Effector memory CD4-positive, alpha-beta T cell (primary cell): Measurements from ENCODE around the gene OR52R1.

Experiments used
- DNase-seq, 3 donors: peaks; one replicate each; pipeline ENCODE4 v3.0.0-alpha.2; 2020
- H3K27ac ChIP-seq: 2 replicates; pipeline ENCODE4 v1.7.0; 2013; ENCODE audit warnings: mild to moderate bottlenecking, low read length, moderate library complexity; ENCODE audit not compliant: insufficient read depth, poor library complexity, severe bottlenecking
- H3K27me3 ChIP-seq: replicated peaks from 2 replicates; pipeline ENCODE4 v1.7.0; 2013; ENCODE audit warnings: mild to moderate bottlenecking, low read length; ENCODE audit not compliant: insufficient read depth, control insufficient read depth, poor library complexity, severe bottlenecking
- H3K36me3 ChIP-seq: 2 replicates; pipeline ENCODE4 v1.7.0; 2013; ENCODE audit warnings: mild to moderate bottlenecking, low read length, moderate library complexity; ENCODE audit not compliant: control insufficient read depth, insufficient read depth
- H3K4me1 ChIP-seq: 2 replicates; pipeline ENCODE4 v1.7.0; 2013; ENCODE audit warnings: low read length, mild to moderate bottlenecking; ENCODE audit not compliant: control insufficient read depth, insufficient read depth, poor library complexity, severe bottlenecking
- H3K4me3 ChIP-seq: 2 replicates; pipeline ENCODE4 v1.7.0; 2013; ENCODE audit warnings: low read length, low read depth, mild to moderate bottlenecking; ENCODE audit not compliant: insufficient read depth, poor library complexity, severe bottlenecking
- H3K9me3 ChIP-seq: 2 replicates; pipeline ENCODE4 v1.7.0; 2013; ENCODE audit warnings: mild to moderate bottlenecking, low read length, moderate library complexity; ENCODE audit not compliant: control insufficient read depth
- total RNA-seq, 3 donors: gene quantifications; one replicate each; lab custom pipeline; 2026; lab: John Stamatoyannopoulos, UW

Gene OR52R1
- total RNA-seq, result 0 reads per million in 3 donors

DNA sequence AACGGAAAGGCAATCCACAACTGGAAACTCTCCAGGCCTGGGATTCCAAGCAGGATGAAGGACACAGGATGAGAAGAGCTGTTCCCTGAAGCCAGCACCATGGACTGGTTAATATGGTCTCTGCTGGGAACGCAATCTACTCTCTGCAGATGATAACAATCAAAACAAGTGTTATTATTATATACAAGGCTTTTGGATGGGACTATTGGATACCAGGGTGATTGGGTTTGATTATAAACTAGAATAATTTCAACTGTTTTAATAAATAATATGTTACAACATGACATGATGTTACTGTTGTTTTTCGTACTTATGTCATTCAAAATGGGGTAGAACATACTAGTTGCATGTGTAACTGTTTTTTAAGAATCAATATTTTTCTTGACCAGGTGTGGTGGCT, at the start of gene OR52R1:
Gene OR52R1 (minus strand): TSS at position 101 of the 400 bp plus-strand sequence. CDS start 0 bp downstream, at position 101.
- Histone ChIP-seq H3K4me1 (no peaks in the 10 kb centered on the region), H3K27me3 (no peaks in the 10 kb centered on the region), H3K9me3 (no peaks in the 10 kb centered on the region), H3K36me3 (no peaks in the 10 kb centered on the region), H3K27ac (no peak within 1 kb of the TSS), H3K4me3 (no peak within 1 kb of the TSS)
- DNase-seq, result no peak

DNA sequence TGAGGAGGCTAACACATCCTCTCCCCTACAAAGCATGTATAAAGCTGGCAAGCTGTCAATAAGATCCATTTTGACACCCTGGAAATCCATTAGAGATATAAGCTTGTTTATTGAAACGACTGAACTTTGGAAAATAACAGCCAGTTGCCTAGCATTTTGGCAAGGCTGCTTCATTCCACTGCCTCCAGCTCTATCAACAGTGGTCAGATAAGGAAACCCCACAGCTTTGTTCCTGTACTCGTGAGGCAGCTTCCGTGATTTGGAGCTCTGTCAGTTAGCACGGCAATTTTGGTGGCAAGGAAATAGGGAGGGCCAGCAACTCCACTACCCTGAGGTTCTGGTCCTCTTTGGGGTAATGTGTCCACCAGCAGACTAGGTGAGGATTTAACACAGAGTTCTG, 46.9 kb upstream of the OR52R1 start:
- DNase-seq, result no peak
- H3K36me3 ChIP-seq, result no peaks in the 10 kb centered on the region
- H3K4me1 ChIP-seq, result no peaks in the 10 kb centered on the region
- H3K27ac ChIP-seq, result no peak overlapping the region
- H3K27me3 ChIP-seq, result no peaks in the 10 kb centered on the region
- no peak overlapping the region for H3K4me3 ChIP-seq
- no peaks in the 10 kb centered on the region for H3K9me3 ChIP-seq

DNA sequence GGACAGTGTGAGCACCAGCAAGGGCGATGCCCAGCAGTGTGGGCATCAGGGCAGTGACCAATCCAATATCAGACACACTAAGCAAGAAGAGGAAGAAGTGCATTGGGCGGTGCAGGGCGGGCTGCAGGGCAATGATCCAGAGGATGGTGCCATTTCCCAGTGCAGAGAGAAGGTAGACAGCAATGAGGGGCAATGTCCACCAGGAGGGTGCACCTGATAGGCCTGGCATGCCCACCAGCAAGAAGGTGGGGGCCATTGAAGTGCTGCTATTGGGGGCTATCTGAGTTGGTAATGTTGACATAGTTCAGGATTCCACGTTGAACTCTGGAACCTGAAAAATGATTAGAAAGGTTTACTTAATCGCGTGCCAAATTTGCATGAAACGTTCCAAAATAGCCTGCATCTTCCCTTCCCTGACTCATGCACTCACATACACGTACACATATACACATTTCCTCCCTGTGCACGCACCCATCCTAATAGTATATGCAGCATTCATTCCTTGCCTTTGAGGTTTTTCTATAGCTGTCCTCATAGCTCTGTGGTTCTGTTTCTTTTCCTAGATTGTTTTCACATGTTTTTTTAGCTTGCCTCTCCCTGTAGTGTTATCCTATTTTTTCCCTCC, 44.8 kb upstream of the OR52R1 start, which contains the start of gene OR51S1:
Gene OR51S1 (minus strand): TSS at position 301 of the 625 bp plus-strand sequence. CDS start 0 bp downstream, at position 301.
- Histone ChIP-seq H3K4me3 (no peak within 1 kb of the TSS), H3K27me3 (no peaks in the 10 kb centered on the region), H3K9me3 (no peaks in the 10 kb centered on the region), H3K36me3 (no peaks in the 10 kb centered on the region), H3K27ac (no peak within 1 kb of the TSS), H3K4me1 (no peaks in the 10 kb centered on the region)
- DNase-seq, result no peak

DNA sequence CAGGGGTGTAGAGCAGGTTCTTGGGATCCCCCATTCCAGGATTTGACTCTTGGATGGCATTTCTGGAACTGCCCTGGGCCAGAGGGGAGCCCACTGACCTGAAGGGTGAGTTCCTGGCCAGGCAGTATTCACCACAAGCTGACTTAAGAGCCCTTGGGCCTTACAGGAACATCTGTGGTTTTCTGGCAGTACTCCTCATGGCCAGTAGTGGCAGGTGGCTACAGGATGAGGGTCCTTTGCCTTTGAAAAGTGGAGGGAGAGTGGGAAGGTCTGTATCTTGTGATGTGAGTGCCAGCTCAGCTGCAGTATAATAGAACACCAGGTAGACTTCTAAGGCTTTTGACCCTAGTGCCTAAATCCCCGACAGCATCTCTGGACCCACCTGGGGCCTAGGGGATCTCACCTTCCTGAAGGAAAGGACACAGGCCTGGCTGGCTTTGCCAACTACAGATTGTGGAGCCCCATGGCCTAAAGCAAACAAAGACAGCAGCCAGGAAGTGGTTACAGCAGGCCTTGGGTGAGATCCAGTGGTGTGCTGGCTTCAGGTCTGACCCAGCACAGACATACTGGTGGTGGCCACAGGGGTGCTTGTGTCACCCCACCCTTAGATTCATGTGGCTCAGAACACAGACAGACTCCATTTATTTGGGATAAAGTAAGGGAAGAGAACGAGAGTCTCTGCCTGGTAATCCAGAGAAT, 35.8 kb upstream of the OR52R1 start:
- Histone ChIP-seq H3K27me3 (no peaks in the 10 kb centered on the region), H3K27ac (no peak overlapping the region)

DNA sequence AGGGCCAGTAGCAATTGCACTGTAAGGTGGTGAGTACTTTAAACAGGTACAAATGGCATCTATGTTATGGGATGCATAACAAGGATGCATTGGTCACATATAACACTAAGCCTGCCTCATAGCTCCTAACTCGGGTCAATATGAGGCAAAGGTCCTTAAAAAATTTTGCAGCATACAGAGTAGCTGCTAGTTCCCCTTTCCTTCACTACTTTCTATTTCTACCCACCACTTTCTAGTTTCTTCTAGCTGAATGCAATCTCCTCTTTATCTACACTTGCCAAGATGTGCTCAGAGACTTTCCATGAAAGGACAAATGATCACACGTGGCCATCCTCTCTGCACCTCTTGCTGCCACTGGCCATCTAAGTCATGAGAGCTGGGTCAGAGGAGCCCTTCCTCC, 26.7 kb upstream of the OR52R1 start:
- Histone ChIP-seq H3K4me1 (no peaks in the 10 kb centered on the region), H3K27me3 (no peaks in the 10 kb centered on the region), H3K36me3 (no peaks in the 10 kb centered on the region), H3K4me3 (no peak overlapping the region), H3K9me3 (no peaks in the 10 kb centered on the region), H3K27ac (no peak overlapping the region)
- DNase-seq, result no peak

More for the DNA sequence above, 35.8 kb upstream of the OR52R1 start:
- Histone ChIP-seq H3K36me3 (no peaks in the 10 kb centered on the region), H3K4me1 (no peaks in the 10 kb centered on the region), H3K4me3 (no peak overlapping the region), H3K9me3 (no peaks in the 10 kb centered on the region)
- DNase-seq, result no peak

DNA sequence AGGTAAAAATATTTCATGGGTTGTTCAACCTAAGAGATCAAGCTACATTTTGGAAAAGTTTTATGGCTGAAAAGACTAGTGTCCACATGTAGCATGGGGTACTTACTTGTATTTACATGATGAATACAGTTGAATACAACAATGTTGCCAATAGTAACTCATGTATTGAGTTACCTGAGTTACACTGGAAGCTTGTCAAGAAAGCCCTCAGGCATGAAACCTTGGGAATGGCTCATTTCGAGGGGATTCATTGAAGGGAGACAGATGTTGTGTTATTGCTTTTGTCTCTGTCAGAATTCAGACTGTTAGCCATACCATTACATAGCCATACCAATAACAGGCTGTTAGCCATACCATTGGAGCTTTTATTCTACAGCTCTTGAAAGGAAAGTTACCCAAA, 26.2 kb upstream of the OR52R1 start:
- no peaks in the 10 kb centered on the region for H3K27me3 ChIP-seq
- no peaks in the 10 kb centered on the region for H3K9me3 ChIP-seq
- H3K27ac ChIP-seq, result no peak overlapping the region
- H3K4me1 ChIP-seq, result no peaks in the 10 kb centered on the region
- H3K36me3 ChIP-seq, result no peaks in the 10 kb centered on the region
- no peak overlapping the region for H3K4me3 ChIP-seq
- DNase-seq, result no peak

DNA sequence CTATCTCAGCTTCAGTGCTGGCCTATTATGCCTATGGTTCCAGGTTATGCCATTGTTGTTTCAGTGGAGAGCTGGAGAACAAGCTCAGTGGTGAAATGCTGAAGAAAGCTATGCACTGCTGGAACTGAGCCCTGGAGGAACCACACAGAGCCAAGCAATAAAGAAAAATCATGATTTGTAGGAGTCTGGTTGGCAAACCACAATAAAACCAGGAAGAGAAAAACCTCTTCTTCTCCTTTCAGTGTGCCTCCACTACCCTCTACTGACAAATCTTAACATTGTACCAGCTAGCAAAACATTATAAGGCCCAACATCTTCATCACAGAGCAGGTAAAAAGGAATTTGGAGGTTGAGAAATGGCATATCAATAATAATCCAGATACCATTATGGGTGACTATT, 22.2 kb upstream of the OR52R1 start:
- no peak for DNase-seq
- Histone ChIP-seq H3K4me1 (no peaks in the 10 kb centered on the region), H3K27me3 (no peaks in the 10 kb centered on the region), H3K36me3 (no peaks in the 10 kb centered on the region), H3K9me3 (no peaks in the 10 kb centered on the region), H3K4me3 (no peak overlapping the region), H3K27ac (no peak overlapping the region)

DNA sequence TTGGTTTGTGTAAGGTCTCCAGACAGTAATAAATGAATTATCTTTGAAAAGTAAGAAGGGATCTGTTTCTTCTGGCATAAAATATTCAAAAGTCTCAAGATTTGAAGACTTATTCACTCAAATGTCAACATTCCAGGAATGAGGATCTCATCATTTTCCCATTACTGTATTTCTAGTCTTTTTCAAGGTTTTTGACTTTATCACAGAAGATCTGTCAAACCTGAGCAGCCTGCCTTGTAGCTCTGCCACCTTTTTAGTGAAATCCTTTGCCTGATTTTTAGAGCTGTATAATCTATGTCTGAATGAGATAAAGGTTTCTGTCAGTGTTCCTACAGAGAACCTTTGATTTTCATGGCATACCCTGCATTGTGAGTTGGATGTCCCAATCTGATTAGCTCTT, 21.0 kb upstream of the OR52R1 start:
- no peak overlapping the region for H3K27ac ChIP-seq
- no peak for DNase-seq
- no peaks in the 10 kb centered on the region for H3K27me3 ChIP-seq
- no peaks in the 10 kb centered on the region for H3K36me3 ChIP-seq
- no peaks in the 10 kb centered on the region for H3K9me3 ChIP-seq
- no peak overlapping the region for H3K4me3 ChIP-seq
- no peaks in the 10 kb centered on the region for H3K4me1 ChIP-seq

DNA sequence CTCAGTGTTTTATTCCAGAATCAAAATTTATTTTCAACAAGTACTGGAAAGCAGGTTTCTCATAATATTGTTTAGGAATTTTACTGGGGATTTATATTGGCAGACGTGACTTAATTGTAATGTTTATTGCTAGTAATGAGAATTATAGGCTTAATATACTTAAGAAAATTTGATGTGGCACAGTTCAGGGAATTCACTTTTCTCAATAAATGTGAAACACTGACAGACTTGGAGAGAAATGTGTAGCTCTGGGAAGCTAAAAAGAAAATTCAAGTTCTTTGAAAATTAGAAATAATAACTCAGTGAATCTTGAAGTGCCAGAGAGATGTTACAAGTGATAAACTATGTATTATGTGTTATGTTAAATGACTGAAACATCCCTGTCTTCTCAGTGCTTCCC, 16.8 kb upstream of the OR52R1 start, which contains the start of gene OR51F2:
Gene OR51F2 (plus strand): TSS at position 301 of the 400 bp plus-strand sequence. CDS start 101 bp downstream, outside the sequence.
- no peak for DNase-seq
- H3K9me3 ChIP-seq, result no peaks in the 10 kb centered on the region
- no peaks in the 10 kb centered on the region for H3K27me3 ChIP-seq
- no peak within 1 kb of the TSS for H3K4me3 ChIP-seq
- no peaks in the 10 kb centered on the region for H3K36me3 ChIP-seq
- no peaks in the 10 kb centered on the region for H3K4me1 ChIP-seq
- no peak within 1 kb of the TSS for H3K27ac ChIP-seq

DNA sequence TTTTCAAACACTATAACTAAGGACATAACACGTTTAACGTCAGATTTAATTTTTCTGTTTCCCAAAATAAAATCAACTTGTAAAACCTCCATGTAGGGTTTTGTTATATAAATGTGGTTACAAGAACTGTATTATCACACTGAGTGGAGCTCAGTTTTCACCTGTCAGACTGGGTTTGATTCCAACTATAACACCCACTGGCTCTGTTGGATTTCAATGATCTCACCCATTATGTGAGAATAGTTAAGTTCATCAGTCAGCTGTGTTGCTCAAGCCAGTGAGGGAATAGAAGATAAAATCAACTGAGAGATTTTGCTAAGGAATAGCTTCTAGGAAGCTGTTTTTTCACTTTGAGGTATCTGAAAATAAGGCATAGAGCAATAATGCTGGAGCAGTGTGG, 5.1 kb upstream of the OR52R1 start:
- H3K4me3 ChIP-seq, result no peak overlapping the region
- no peak overlapping the region for H3K27ac ChIP-seq
- H3K27me3 ChIP-seq, result no peaks in the 10 kb centered on the region
- no peaks in the 10 kb centered on the region for H3K36me3 ChIP-seq
- no peaks in the 10 kb centered on the region for H3K9me3 ChIP-seq
- no peaks in the 10 kb centered on the region for H3K4me1 ChIP-seq
- DNase-seq, result no peak
